ENCODE results near the gene NCAM1.

NCAM1 gene

GRCh38 chr11:113251281-113251680 is 290.1 kb downstream of the NCAM1 start:
- no peak for DNase-seq (ENCODE audit: low read depth)

- no peak for DNase-seq (ENCODE audit: low read depth)
These were observed 292.2 kb downstream of the NCAM1 start for GRCh38 chr11:113253406-113253805.

- DNase-seq (ENCODE audit: low read depth), result no peak
These were observed 293.9 kb downstream of the NCAM1 start for GRCh38 chr11:113255096-113255495.

- no peak for DNase-seq (ENCODE audit: low read depth)
These were observed 294.5 kb downstream of the NCAM1 start for GRCh38 chr11:113255741-113256140.

- DNase-seq (ENCODE audit: low read depth), result no peak
These were observed 295.4 kb downstream of the NCAM1 start for GRCh38 chr11:113256431-113257202.

GRCh38 chr11:113260096-113260425 is 298.8 kb downstream of the NCAM1 start:
- DNase-seq (ENCODE audit: low read depth), result no peak

- no peak for DNase-seq (ENCODE audit: low read depth)
These were observed 299.3 kb downstream of the NCAM1 start for GRCh38 chr11:113260541-113260940.

- no peak for DNase-seq (ENCODE audit: low read depth)
These were observed 300.7 kb downstream of the NCAM1 start for GRCh38 chr11:113261709-113262475.

- no peak for DNase-seq (ENCODE audit: low read depth)
These were observed 301.4 kb downstream of the NCAM1 start for GRCh38 chr11:113262594-113262993.

- DNase-seq (ENCODE audit: low read depth), result no peak
These were observed 302.4 kb downstream of the NCAM1 start for GRCh38 chr11:113263458-113264259.

- DNase-seq (ENCODE audit: low read depth), result no peak
These were observed 304.1 kb downstream of the NCAM1 start for GRCh38 chr11:113265362-113265761.

- no peak for DNase-seq (ENCODE audit: low read depth)
These were observed 306.3 kb downstream of the NCAM1 start for GRCh38 chr11:113267493-113267892.

- DNase-seq (ENCODE audit: low read depth), result no peak
These were observed 307.9 kb downstream of the NCAM1 start for GRCh38 chr11:113269096-113269495.

GRCh38 chr11:113269636-113270035 is 308.4 kb downstream of the NCAM1 start:
- DNase-seq (ENCODE audit: low read depth), result no peak

GRCh38 chr11:113270080-113270479 is 308.9 kb downstream of the NCAM1 start:
- DNase-seq (ENCODE audit: low read depth), result no peak

- no peak for DNase-seq (ENCODE audit: low read depth)
These were observed 310.5 kb downstream of the NCAM1 start for GRCh38 chr11:113271551-113272245.

- no peak for DNase-seq (ENCODE audit: low read depth)
These were observed 311.1 kb downstream of the NCAM1 start for GRCh38 chr11:113272281-113272680.

GRCh38 chr11:113272927-113273615 is 311.9 kb downstream of the NCAM1 start:
- DNase-seq (ENCODE audit: low read depth), result no peak

GRCh38 chr11:113273720-113274119 is 312.5 kb downstream of the NCAM1 start:
- no peak for DNase-seq (ENCODE audit: low read depth)

GRCh38 chr11:113274713-113275582 is 313.7 kb downstream of the NCAM1 start:
- DNase-seq (ENCODE audit: low read depth), result no peak

GRCh38 chr11:113275602-113276001 is 314.4 kb downstream of the NCAM1 start:
- no peak for DNase-seq (ENCODE audit: low read depth)
